ENCODE measurements around the gene INSRR.

The INSRR gene

GRCh38 chr1:156856282-156856785, 2.6 kb downstream of the INSRR start:
- no peaks in the 10 kb centered on the region for H3K9me3 ChIP-seq (ENCODE audit: control extremely low read depth in 1 of 5, control insufficient read depth in 4 of 5, insufficient read depth in 2 of 5, low read depth in 1 of 5, low read length in 4 of 5)
- no peaks in the 10 kb centered on the region for H3K36me3 ChIP-seq (ENCODE audit: control insufficient read depth in 4 of 4, insufficient read depth in 4 of 4, low read length in 3 of 4)
- H3K4me3 ChIP-seq (ENCODE audit: control insufficient read depth in 1 of 7, extremely low read depth in 1 of 7, insufficient read depth in 4 of 7, low read depth in 2 of 7, low read length in 6 of 7): no peak overlapping the region
- DNase-seq: no peak
- 73% methylated on average over 3 of the region's 3 CpGs for WGBS (ENCODE audit: insufficient coverage)
- CTCF ChIA-PET: interaction anchor here (0.8 to 12.2 kb wide), 11 partner anchors 10 to 130 kb away, joined by 3 to 282 read pairs (median 6); no protein-coding TSS in a partner anchor
- POLR2A ChIA-PET: interaction anchor here (1.7 kb wide), 1 partner anchor 18 kb away, joined by 3 read pairs; no protein-coding TSS in a partner anchor
- H3K4me1 ChIP-seq (ENCODE audit: control extremely low read depth in 1 of 4, control insufficient read depth in 4 of 4, insufficient read depth in 4 of 4, low read length in 3 of 4): peaks cover 2 to 28% (median 27%) of the 10 kb centered on the region in 4 experiments
- H3K27ac ChIP-seq (ENCODE audit: insufficient read depth in 1 of 2, low read depth in 1 of 2, low read length in 2 of 2, poor library complexity in 1 of 2, severe bottlenecking in 2 of 2): no peak overlapping the region
- peaks cover 0 to 56% (median 45%) of the 10 kb centered on the region in 5 experiments for H3K27me3 ChIP-seq (replicated peaks in 2 of 5; ENCODE audit: control insufficient read depth in 4 of 5, insufficient read depth in 5 of 5, low read length in 4 of 5)

- CTCF ChIA-PET: interaction anchor here (1.7 to 12.2 kb wide), 5 partner anchors 16 to 56 kb away, joined by 3 to 282 read pairs (median 11); partner anchors contain the start of gene PEAR1
- no peak for DNase-seq
- H3K27ac ChIP-seq (ENCODE audit: insufficient read depth in 1 of 2, low read depth in 1 of 2, low read length in 2 of 2, poor library complexity in 1 of 2, severe bottlenecking in 2 of 2): no peak overlapping the region
- POLR2A ChIA-PET: interaction anchor here (1.7 kb wide), 1 partner anchor 16 kb away, joined by 3 read pairs; no protein-coding TSS in a partner anchor
- H3K9me3 ChIP-seq (ENCODE audit: control extremely low read depth in 1 of 5, control insufficient read depth in 4 of 5, insufficient read depth in 2 of 5, low read depth in 1 of 5, low read length in 4 of 5): no peaks in the 10 kb centered on the region
- no peaks in the 10 kb centered on the region for H3K36me3 ChIP-seq (ENCODE audit: control insufficient read depth in 4 of 4, insufficient read depth in 4 of 4, low read length in 3 of 4)
- peaks cover 0 to 12% (median 11%) of the 10 kb centered on the region in 4 experiments for H3K4me1 ChIP-seq (ENCODE audit: control extremely low read depth in 1 of 4, control insufficient read depth in 4 of 4, insufficient read depth in 4 of 4, low read length in 3 of 4)
- peaks cover 0 to 47% (median 36%) of the 10 kb centered on the region in 5 experiments for H3K27me3 ChIP-seq (replicated peaks in 2 of 5; ENCODE audit: control insufficient read depth in 4 of 5, insufficient read depth in 5 of 5, low read length in 4 of 5)
- WGBS (ENCODE audit: insufficient coverage): 46% methylated on average over 3 of the region's 3 CpGs
- H3K4me3 ChIP-seq (ENCODE audit: control insufficient read depth in 1 of 7, extremely low read depth in 1 of 7, insufficient read depth in 4 of 7, low read depth in 2 of 7, low read length in 6 of 7): no peak overlapping the region
These were observed 4.3 kb downstream of the INSRR start for GRCh38 chr1:156854634-156855033.

DNA sequence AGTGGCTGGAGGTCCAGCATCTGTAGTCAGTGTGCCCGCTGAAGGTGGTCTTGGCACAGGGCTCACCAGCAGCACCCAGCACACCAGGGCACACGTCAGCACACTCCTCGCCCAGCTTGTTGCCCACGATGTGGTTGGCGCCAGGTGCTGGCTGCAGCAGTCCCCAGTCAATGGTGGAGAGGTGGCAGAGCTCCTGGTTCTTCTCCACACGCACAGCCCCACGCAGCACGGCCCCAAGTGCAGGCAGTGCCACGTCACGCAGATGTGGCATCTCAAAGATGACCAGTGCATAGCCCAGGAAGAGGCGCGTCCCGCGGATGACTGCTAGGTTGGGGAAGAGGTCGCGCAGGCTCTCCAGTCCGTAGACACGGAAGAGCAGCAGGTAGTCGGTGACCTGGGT, 5.2 kb downstream of the INSRR start:
- Histone ChIP-seq H3K4me3 (ENCODE audit: control insufficient read depth in 1 of 7, extremely low read depth in 1 of 7, insufficient read depth in 4 of 7, low read depth in 2 of 7, low read length in 6 of 7) (no peak overlapping the region), H3K27me3 (replicated peaks in 2 of 5; ENCODE audit: control insufficient read depth in 4 of 5, insufficient read depth in 5 of 5, low read length in 4 of 5) (peaks cover 0 to 47% (median 32%) of the 10 kb centered on the region in 5 experiments), H3K36me3 (ENCODE audit: control insufficient read depth in 4 of 4, insufficient read depth in 4 of 4, low read length in 3 of 4) (no peaks in the 10 kb centered on the region), H3K27ac (ENCODE audit: insufficient read depth in 1 of 2, low read depth in 1 of 2, low read length in 2 of 2, poor library complexity in 1 of 2, severe bottlenecking in 2 of 2) (no peak overlapping the region), H3K9me3 (ENCODE audit: control extremely low read depth in 1 of 5, control insufficient read depth in 4 of 5, insufficient read depth in 2 of 5, low read depth in 1 of 5, low read length in 4 of 5) (no peaks in the 10 kb centered on the region), H3K4me1 (ENCODE audit: control extremely low read depth in 1 of 4, control insufficient read depth in 4 of 4, insufficient read depth in 4 of 4, low read length in 3 of 4) (peaks cover 0 to 8% (median 5%) of the 10 kb centered on the region in 4 experiments)
- 97% methylated on average over 19 of the region's 19 CpGs for WGBS (ENCODE audit: insufficient coverage)
- CTCF ChIA-PET: interaction anchor here (1.1 to 12.2 kb wide), 8 partner anchors 11 to 75 kb away, joined by 3 to 282 read pairs (median 6); partner anchors contain the start of gene PEAR1
- POLR2A ChIA-PET: no interaction called here
- DNase-seq: no peak

- CTCF ChIA-PET: interaction anchor here (0.7 to 12.2 kb wide), 8 partner anchors 12 to 126 kb away, joined by 3 to 282 read pairs (median 5); no protein-coding TSS in a partner anchor
- Histone ChIP-seq H3K9me3 (ENCODE audit: control extremely low read depth in 1 of 5, control insufficient read depth in 4 of 5, insufficient read depth in 2 of 5, low read depth in 1 of 5, low read length in 4 of 5) (no peaks in the 10 kb centered on the region), H3K4me3 (ENCODE audit: control insufficient read depth in 1 of 7, extremely low read depth in 1 of 7, insufficient read depth in 4 of 7, low read depth in 2 of 7, low read length in 6 of 7) (no peak overlapping the region), H3K27ac (ENCODE audit: insufficient read depth in 1 of 2, low read depth in 1 of 2, low read length in 2 of 2, poor library complexity in 1 of 2, severe bottlenecking in 2 of 2) (no peak overlapping the region), H3K27me3 (replicated peaks in 2 of 5; ENCODE audit: control insufficient read depth in 4 of 5, insufficient read depth in 5 of 5, low read length in 4 of 5) (peaks cover 0 to 47% (median 30%) of the 10 kb centered on the region in 5 experiments), H3K4me1 (ENCODE audit: control extremely low read depth in 1 of 4, control insufficient read depth in 4 of 4, insufficient read depth in 4 of 4, low read length in 3 of 4) (peaks cover 0 to 9% (median 5%) of the 10 kb centered on the region in 4 experiments), H3K36me3 (ENCODE audit: control insufficient read depth in 4 of 4, insufficient read depth in 4 of 4, low read length in 3 of 4) (no peaks in the 10 kb centered on the region)
- POLR2A ChIA-PET: no interaction called here
- no peak for DNase-seq
- WGBS (ENCODE audit: insufficient coverage): 78% methylated on average over 9 of the region's 9 CpGs
These were observed 6.5 kb downstream of the INSRR start for GRCh38 chr1:156852418-156852874.

- H3K36me3 ChIP-seq (ENCODE audit: control insufficient read depth in 4 of 4, insufficient read depth in 4 of 4, low read length in 3 of 4): no peaks in the 10 kb centered on the region
- peaks cover 0 to 9% (median 5%) of the 10 kb centered on the region in 4 experiments for H3K4me1 ChIP-seq (ENCODE audit: control extremely low read depth in 1 of 4, control insufficient read depth in 4 of 4, insufficient read depth in 4 of 4, low read length in 3 of 4)
- ChIA-PET POLR2A (no interaction called here), CTCF (interaction anchor here (0.7 to 12.2 kb wide), 4 partner anchors 38 to 126 kb away, joined by 3 to 282 read pairs (median 7); no protein-coding TSS in a partner anchor)
- H3K4me3 ChIP-seq (ENCODE audit: control insufficient read depth in 1 of 7, extremely low read depth in 1 of 7, insufficient read depth in 4 of 7, low read depth in 2 of 7, low read length in 6 of 7): no peak overlapping the region
- no peak for DNase-seq
- H3K27ac ChIP-seq (ENCODE audit: insufficient read depth in 1 of 2, low read depth in 1 of 2, low read length in 2 of 2, poor library complexity in 1 of 2, severe bottlenecking in 2 of 2): no peak overlapping the region
- no peaks in the 10 kb centered on the region for H3K9me3 ChIP-seq (ENCODE audit: control extremely low read depth in 1 of 5, control insufficient read depth in 4 of 5, insufficient read depth in 2 of 5, low read depth in 1 of 5, low read length in 4 of 5)
- 92% methylated on average over 15 of the region's 17 CpGs for WGBS (ENCODE audit: insufficient coverage)
- peaks cover 0 to 47% (median 33%) of the 10 kb centered on the region in 5 experiments for H3K27me3 ChIP-seq (replicated peaks in 2 of 5; ENCODE audit: control insufficient read depth in 4 of 5, insufficient read depth in 5 of 5, low read length in 4 of 5)
These were observed 7.0 kb downstream of the INSRR start for GRCh38 chr1:156851779-156852417.

DNA sequence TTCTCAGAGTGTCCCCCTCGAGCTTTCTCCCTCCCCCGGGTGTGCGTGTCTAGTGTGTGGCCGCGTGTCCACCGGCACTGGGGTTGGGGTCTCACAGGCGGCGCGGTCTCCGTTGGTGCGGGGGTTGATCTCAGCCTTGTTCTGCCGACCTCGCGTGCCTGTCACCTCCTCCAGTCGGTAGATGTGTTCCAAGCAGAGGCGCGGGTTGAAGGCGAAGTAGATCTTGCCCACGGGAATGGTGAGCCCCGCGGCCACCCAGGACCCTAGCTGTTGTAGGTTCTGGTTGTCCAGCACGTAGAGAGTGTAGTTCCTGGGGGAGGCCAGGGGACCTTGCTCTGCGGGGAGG, 9.8 kb downstream of the INSRR start:
- ChIA-PET POLR2A (interaction anchor here (0.9 kb wide), 1 partner anchor 32 kb away, joined by 3 read pairs; no protein-coding TSS in a partner anchor), CTCF (interaction anchor here (1.1 to 7.3 kb wide), 5 partner anchors 10 to 123 kb away, joined by 3 to 72 read pairs (median 4); partner anchors contain the start of genes INSRR and NTRK1)
- Histone ChIP-seq H3K36me3 (ENCODE audit: control insufficient read depth in 4 of 4, insufficient read depth in 4 of 4, low read length in 3 of 4) (no peaks in the 10 kb centered on the region), H3K4me1 (ENCODE audit: control extremely low read depth in 1 of 4, control insufficient read depth in 4 of 4, insufficient read depth in 4 of 4, low read length in 3 of 4) (peaks cover 0 to 20% (median 15%) of the 10 kb centered on the region in 4 experiments), H3K27ac (ENCODE audit: insufficient read depth in 1 of 2, low read depth in 1 of 2, low read length in 2 of 2, poor library complexity in 1 of 2, severe bottlenecking in 2 of 2) (no peak overlapping the region), H3K4me3 (ENCODE audit: control insufficient read depth in 1 of 7, extremely low read depth in 1 of 7, insufficient read depth in 4 of 7, low read depth in 2 of 7, low read length in 6 of 7) (no peak overlapping the region), H3K9me3 (ENCODE audit: control extremely low read depth in 1 of 5, control insufficient read depth in 4 of 5, insufficient read depth in 2 of 5, low read depth in 1 of 5, low read length in 4 of 5) (no peaks in the 10 kb centered on the region), H3K27me3 (replicated peaks in 2 of 5; ENCODE audit: control insufficient read depth in 4 of 5, insufficient read depth in 5 of 5, low read length in 4 of 5) (peaks cover 0 to 68% (median 38%) of the 10 kb centered on the region in 5 experiments)
- WGBS (ENCODE audit: insufficient coverage): 21% methylated on average over 14 of the region's 23 CpGs
- no peak for DNase-seq
